GM19025 (cell line): ENCODE measurements around the gene NEK1.
A peak's percentile ranks its signal among the peaks of the same experiment; 100 is the strongest.
"Not testable (repeated sequence)": the region's sequence is repeated elsewhere in the genome, so short reads cannot be mapped to it uniquely, and the experiment has no call there.

Source experiments
- ATAC-seq: cut with Tn5 transposase; IDR thresholded peaks from one replicate; pipeline ENCODE4 v1.9.1; 2021; ENCODE audit warnings: mild to moderate bottlenecking, low read depth, moderate library complexity; ENCODE audit not compliant: unreplicated experiment

Gene NEK1

GRCh38 chr4:169604131-169604900 is 8.1 kb downstream of the NEK1 start:
- ATAC-seq, result no peak

DNA sequence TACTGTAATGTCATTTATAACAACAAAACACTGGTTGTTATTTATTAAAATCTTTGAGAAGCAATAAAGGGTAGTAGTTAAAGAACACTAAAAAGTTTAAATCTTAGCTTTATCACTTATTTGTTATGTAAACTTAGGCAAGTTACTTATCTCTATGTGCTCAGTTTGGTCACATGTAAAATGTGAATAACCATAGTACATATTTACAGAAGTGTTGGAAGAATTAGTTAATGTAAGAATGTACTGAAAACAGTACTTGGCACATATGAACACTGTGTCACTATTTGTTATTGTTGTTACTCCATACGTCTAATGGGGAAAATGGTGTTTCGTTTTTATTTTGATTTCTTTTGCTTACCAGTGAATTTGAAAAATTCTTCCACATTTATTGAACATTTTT is 9.1 kb downstream of the NEK1 start:
- ATAC-seq, result no peak

- ATAC-seq, result no peak
Observed at GRCh38 chr4:169601016-169601771, 11.2 kb downstream of the NEK1 start.

DNA sequence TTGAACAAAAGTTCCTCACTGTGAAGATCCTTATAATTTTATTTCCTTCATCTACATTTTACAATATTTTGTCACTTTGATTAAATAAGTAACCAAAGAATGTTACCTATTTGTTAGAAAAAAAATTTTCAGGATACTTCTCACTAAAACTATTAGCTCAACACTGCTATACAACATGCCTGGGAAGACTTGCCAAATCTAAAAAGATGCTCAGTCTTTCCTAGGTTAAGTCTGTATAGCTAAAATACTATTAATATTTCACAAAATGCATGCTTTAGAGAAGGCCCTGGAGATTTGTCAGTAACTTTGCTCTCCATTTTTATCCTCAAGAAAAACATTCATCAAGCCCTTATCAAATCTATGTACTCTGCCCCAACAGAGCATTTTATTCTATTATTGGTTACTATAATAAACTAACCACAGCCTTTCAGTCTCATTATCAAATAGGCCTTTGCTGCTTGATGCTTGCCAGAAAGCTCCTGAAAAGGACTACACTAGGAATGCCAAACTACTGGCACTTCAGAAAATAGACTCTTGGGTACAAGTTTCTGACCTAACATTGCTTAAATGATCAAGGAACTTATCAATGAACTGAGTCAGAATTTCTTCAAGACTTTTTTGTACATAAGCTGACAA is 17.7 kb downstream of the NEK1 start:
- ATAC-seq, result no peak

DNA sequence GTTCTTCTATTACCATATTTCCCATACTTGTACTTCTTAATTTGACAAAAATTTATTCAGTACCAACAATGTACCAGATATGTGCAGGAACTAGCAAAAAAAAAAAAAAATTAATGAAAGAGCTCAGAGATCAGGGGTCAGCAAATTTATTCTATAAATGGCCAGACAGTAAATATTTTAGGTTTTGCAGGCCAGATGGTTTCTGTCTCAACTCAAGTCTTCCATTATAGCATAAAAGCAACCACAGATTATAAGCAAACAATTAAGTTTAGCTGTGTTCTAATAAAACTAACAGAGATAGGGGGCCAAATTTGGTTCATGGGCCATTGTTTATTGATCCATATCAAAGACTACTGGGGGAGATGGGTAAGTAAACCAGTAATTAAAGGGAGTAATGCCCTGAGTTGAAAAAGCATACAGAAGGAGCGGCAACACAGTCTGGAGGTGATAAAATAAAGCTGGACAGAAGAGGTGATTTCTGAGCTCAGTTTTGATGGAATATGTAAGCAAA is 19.3 kb downstream of the NEK1 start:
- ATAC-seq, result no peak

- no peak for ATAC-seq
Observed at GRCh38 chr4:169583563-169583962, 28.8 kb downstream of the NEK1 start.

- ATAC-seq, result no peak
Observed at GRCh38 chr4:169582706-169583105, 29.7 kb downstream of the NEK1 start.

GRCh38 chr4:169582203-169582602 is 30.2 kb downstream of the NEK1 start:
- peak; percentile 80 for ATAC-seq

DNA sequence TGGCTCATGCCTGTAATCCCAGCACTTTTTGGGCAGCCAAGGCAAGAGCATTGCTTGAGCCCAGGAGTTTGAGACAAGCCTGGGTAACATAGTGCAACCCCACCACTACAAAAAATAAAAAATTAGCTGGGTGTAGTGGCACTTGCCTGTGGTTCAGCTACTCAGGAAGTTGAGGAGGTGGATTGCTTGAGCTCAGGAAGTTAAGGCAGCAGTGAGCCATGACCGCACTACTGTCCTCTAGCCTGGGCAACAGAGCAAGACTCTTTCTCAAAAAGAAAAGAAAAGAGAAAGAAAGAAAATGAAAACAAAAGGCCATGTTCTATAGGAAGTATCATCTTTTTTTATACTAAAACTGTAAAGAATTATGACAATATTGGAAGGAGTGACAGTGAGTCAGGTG is 38.5 kb downstream of the NEK1 start:
- ATAC-seq, result no peak

- no peak for ATAC-seq
Observed at GRCh38 chr4:169571435-169571834, 40.9 kb downstream of the NEK1 start.

DNA sequence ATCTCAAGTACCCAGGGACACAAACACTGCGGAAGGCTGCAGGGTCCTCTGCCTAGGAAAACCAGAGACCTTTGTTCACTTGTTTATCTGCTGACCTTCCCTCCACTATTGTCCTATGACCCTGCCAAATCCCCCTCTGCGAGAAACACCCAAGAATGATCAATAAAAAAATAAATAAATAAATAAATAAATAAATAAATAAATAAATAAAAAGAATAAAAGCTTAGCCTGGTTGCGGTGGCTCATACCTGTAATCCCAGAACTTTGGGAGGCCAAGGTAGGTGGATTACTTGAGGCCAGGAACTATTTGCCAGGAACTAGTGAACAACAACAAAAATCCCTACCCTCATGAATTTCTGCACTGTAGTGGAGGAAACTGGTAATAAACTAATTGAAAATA is 41.4 kb downstream of the NEK1 start:
- ATAC-seq, result not testable (repeated sequence)

GRCh38 chr4:169570266-169570665 is 42.1 kb downstream of the NEK1 start:
- not testable (repeated sequence) for ATAC-seq

GRCh38 chr4:169569188-169569587 is 43.2 kb downstream of the NEK1 start:
- ATAC-seq, result not testable (repeated sequence)

GRCh38 chr4:169567916-169568315 is 44.5 kb downstream of the NEK1 start:
- no peak for ATAC-seq

DNA sequence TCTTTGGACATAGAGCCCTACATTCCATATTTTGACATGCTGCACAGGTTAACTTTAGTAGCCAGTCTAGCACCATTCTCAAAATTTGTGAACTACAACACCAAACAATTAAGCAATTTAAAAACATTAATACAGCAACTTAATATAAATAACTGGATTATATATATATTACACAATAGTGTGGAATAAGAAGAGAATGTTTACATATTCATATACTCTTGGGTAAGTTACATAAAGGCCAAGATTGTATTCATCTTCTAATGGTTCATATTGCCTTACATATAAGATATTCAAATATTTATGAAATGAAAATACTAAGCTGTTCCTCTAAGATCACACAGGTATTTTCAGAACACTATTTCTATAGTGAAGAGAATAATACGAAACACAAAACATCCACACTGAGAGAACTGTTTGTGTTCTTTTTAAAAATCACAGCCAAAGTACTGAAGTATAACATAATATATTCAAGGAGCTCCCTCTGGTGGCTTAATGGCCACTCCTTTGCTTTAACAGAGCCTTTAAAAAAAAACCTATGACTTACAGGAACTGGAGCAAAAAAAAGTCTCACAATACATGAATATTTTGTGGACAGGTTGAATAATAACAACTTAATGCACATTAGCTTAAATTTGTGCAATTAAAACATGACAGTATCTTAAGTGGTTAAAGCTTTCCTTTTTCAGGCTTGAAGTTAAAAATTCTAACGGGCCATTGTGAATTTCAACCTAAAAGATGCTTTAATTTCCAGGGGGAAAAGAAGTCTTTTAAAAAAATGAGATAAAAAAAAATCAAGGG is 46.2 kb downstream of the NEK1 start:
- ATAC-seq, result peak; percentile 82

DNA sequence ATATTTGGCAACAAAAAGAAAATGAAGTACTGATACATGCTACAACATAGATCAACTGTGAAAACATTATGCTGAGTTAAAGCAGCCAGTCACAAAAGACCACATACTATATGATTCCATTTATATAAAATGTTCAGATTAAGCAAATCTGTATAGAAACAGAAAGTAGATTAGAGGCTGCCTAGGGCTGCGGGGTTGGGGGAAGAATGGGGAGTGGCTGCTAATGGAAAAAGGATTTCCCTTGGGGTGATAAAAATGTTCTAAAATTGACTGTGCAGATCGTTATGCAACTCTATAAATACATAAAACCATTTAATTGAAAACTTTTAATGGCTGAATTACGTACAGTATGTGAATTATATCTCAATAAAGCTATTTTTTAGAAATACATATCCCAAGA is 46.8 kb downstream of the NEK1 start:
- no peak for ATAC-seq

- no peak for ATAC-seq
Observed at GRCh38 chr4:169557061-169557636, 55.2 kb downstream of the NEK1 start.

DNA sequence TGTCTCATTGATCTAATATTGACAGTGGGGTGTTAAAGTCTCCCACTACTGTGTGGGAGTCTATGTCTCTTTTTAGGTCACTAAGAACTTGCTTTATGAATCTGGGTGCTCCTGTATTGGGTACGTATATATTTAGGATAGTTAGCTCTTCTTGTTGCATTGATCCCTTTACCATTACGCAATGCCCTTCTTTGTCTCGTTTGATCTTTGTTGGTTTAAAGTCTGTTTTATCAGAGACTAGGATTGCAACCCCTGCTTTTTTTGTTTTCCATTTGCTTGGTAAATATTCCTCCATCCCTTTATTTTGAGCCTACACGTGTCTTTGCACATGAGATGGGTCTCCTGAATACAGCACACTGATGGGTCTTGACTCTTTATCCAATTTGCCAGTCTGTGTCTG is 65.8 kb downstream of the NEK1 start:
- not testable (repeated sequence) for ATAC-seq

DNA sequence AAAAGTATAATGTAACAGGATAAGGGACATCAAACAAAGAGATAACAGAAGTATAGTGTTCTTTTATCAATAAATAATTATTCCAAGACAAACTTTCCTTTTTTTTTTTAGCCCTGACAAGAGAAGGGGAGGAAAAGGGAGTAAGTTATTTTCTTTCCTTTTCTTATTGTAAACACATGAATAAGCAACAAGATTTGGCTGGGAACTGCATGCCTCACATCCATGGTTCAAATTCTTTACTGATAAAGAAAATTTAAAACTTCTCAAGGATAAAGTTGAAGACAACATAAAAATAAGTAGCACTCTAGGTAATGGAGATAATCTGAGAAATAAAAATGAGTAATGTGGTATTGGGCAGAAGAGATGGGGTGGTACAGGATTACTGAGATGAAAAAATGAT is 71.6 kb downstream of the NEK1 start:
- ATAC-seq, result no peak

GRCh38 chr4:169530048-169530447 is 82.3 kb downstream of the NEK1 start:
- no peak for ATAC-seq
